ENCODE data around the gene SEC61A2.
"Not testable (repeated sequence)": the region's sequence is repeated elsewhere in the genome, so short reads cannot be mapped to it uniquely, and the experiment has no call there.

The SEC61A2 gene
- total RNA-seq = 1.0 to 4.5 (median 2.4) reads per million in 18 experiments

DNA sequence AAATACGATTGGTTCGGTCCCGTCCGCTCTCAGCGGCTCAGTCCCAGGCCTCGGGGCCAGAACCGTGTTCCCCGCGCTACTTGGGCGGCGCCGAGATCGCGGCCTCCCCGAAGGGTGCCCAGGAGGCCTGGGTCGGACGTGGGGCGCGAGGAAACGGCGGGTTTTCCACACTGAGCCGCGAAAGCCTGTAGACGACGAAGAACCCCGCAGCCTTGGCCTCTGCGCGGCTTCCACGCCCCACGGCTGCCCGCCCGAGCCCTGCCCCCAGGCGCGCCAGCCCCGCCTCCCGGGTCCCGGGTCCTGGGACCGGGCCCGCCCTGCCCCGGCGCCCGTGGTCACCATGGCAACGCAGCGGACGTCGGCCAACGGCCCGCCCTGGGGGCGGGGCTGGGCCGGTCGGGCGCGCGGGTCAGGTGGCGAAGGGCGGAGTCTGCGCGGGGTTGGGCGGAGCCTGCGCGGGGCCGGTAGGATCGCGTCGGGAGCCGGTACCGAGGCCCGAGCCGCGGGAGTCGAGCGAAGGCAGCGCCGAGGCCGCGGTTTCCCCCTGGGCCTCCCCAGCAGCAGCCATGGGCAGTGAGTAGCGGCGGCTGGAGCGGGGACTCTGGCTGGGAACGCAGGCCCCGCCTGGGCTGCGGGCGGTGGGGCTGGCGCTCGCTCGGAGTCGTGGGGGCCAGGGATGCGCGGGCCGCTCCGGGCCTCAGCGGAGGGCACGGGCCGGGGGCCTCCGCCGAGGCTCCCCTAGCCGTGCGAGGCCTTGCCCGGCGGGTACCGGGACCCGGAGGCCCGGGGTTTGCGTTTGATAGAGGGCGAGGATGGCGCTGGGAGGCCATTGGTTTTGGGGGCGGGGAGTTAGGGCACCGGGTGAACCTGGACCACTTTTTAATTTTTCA lies at the start of gene SEC61A2:
TSS of gene SEC61A2 (plus strand) at position 456 of the 890 bp plus-strand sequence. CDS start at position 567, 111 bp downstream.
- DNase-seq = peak; percentile 97

DNA sequence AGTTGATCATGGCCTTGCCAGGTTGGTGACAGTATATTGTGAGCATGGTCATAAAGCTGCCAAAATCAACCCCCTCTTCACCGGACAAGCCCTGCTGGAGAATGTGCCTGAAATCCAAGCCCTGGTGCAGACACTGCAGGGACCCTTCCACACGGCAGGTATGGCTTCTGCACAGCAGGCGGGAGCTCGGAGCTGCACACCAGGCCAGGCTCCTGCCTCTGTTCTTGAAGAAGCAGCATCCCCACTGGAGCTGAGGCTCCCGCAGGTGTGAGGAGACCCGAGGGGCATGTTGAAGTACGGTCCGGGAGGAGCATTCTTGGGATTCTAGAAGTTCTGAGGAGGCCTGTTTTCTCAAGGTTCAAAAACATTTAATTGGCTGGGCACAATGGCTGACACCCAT lies 48.0 kb upstream of the SEC61A2 start:
- DNase-seq = no peak

DNA sequence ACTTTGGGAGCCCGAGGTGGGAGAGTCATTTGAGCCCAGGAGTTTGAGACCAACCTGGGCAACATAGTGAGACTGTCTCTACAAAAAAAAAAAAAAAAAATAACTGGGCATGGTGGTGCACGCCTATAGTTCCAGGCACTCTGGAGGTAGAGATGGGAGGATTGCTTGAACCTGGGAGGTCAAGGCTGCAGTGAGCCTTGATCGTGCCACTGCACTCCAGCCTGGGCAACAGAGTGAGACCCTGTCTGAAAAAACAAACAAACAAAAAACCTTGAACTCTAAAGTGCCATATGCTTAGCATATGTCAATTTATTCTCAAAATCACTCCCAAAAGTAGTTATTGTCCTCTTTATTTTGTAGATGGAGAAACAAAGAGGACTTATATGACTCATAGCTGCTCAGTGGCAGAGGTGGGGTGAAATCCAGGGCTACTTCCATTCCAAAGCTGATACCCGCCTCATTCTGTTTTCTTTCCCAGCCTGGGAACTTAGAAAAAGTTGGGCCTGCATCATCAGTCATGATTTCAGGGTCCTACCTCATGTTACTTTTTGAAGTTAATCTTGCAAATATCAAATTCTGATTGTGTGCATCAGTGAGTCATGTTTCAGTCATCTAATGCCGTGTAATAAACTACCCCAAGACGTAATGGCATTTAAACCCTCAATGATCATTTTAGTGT lies 47.5 kb upstream of the SEC61A2 start:
- no peak for DNase-seq

- DNase-seq = no peak
Measured at GRCh38 chr10:12088919-12089318, 40.6 kb upstream of the SEC61A2 start.

DNA sequence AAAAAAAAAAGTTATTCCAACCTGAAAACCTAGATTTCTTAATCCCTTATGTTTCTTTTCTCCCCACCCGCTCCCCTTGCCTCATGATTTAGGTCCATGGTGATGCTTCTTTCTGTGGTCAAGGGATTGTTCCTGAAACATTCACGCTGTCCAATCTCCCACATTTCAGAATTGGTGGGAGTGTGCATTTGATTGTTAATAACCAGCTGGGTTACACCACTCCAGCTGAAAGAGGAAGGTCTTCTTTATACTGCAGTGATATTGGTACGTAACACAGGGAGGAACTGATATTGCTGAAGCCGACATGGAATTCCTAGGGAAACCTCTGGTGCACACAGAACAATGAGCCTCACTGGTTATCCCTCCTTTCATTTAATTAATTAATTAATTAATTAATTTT lies 38.1 kb upstream of the SEC61A2 start:
- peak; percentile 58 to 77 for DNase-seq

DNA sequence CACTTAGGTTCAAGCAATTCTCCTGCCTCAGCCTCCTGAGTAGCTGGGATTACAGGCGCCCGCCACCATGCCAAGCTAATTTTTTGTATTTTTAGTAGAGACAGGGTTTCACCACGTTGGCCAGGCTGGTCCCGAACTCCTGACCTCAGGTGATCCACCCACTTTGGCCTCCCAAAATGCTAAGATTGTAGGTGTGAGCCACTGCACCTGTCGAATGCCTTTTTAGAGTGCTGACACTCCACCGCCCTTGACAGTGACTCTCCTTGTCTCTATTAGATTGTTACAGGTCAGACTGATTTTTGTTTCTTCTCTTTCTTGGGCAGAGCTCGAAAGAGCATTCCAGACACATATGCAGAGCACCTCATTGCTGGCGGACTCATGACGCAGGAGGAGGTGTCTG lies 32.1 kb upstream of the SEC61A2 start:
- DNase-seq = not testable (repeated sequence)

DNA sequence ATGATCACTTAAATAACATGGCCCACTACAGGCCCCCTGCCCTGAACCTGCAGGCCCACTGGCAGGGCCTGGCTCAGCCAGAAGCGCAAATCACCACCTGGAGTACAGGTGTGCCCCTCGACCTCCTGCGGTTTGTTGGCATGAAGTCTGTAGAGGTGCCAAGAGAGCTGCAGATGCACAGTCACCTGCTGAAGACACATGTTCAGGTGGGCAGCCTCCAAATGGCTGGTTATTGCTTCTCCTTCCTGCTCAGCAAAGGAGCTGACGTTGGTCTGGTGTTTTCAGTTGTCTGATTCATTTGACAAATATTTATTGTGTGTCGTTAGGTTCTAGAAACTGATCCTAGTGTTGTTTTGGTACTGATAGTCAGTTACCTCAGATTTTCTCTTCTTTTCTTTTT lies 31.7 kb upstream of the SEC61A2 start:
- no peak for DNase-seq

- peak; percentile 1 to 71 for DNase-seq
Measured at GRCh38 chr10:12098966-12099365, 30.5 kb upstream of the SEC61A2 start.

GRCh38 chr10:12103802-12104201 lies 25.7 kb upstream of the SEC61A2 start:
- peak; percentile 50 to 60 for DNase-seq

- no peak for DNase-seq
Measured at GRCh38 chr10:12107781-12108180, 21.7 kb upstream of the SEC61A2 start.

DNA sequence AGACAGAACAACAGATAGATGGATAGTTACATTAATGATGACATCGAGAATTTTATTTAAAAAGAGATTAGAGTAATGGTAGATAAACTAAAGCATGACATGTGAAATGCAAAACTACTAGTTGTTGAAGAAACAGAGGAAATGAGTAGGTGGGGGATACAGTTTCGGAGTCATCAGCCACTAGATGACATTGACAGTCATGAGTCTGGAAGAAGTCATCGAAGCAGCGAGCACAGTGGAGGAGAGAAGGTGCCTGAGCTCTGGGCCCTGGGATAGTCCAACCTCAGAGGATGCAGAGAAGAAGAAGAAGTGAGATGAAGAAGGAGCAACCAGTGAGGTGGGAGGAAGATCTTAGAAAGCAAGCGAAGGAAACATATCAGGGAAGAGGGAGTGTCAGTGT lies 20.2 kb upstream of the SEC61A2 start:
- peak; percentile 20 to 43 for DNase-seq

GRCh38 chr10:12111528-12111927 lies 17.9 kb upstream of the SEC61A2 start:
- DNase-seq = no peak

GRCh38 chr10:12113627-12114026 lies 15.8 kb upstream of the SEC61A2 start:
- DNase-seq = no peak

- no peak for DNase-seq
Measured at GRCh38 chr10:12121673-12122072, 7.8 kb upstream of the SEC61A2 start.

DNA sequence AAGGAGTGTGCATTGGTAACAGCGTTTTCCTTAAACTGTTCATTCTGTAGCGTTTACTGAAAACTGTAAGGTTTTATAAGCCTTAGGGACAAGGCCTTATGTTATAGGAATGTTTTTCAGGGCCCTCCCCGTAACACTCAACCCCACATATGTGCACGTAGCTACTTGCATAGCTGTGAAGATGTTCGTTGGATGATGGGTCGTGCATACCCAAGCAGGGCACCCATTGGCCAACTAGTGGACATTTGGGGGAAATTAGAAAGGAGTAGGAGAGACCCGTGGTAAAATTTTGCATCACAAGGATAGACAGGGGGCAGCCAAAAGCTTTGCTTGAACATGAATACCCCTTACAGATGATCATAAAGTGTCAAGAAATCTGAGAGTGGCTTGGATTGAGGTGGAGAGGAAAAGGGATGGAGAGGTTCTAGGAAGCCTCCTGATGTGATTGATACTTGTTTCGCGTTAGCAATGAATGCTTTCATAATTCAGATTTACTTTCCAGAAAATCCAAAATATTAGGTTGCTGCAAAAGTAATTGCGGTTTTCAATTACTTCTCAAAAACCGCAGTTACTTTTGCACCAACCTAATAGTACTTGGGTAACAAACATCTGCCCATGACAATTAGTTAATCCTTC lies 878 bp downstream of the SEC61A2 start:
- DNase-seq = peak; percentile 43 to 45

DNA sequence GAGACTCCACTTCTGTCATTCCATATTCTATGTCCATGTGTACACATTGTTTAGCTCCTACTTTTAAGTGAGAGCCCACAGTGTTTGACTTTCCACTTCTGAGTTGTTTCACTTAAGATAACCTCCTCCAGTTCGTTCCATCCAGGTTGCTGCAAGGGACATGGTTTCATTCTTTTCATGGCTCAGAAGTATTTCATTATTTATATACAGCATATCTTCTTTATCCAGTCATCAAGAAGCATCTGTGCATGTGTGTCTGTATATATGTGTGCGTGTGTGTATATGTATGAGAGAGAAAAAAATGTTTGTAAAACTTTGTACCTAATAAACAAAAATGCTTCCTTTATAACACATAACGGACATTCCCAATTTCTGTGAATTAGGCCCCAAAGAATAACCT lies 6.2 kb downstream of the SEC61A2 start:
- DNase-seq = no peak

- no peak for DNase-seq
Measured at GRCh38 chr10:12140038-12140437, 10.6 kb downstream of the SEC61A2 start.

DNA sequence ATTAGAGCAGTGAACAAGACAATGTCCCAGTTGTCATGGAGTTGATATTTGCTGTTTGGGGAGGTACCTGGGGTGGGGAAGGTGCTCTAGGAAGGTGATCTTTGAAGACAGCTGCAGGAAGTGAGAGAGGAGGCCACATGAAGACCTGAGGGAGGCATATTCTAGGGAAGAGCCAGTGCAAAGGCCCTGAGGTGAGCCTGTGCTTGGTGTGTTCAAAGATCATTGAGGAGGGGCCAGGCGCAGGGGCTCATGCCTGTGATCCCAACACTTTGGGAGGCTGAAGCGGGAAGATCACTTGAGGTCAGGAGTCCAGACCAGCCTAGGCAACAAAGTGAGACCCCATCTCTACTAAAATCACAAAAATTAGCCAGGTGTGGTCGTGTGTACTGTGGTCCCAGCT lies 15.1 kb downstream of the SEC61A2 start:
- no peak for DNase-seq

- DNase-seq = no peak
Measured at GRCh38 chr10:12150163-12150562, 20.7 kb downstream of the SEC61A2 start.

DNA sequence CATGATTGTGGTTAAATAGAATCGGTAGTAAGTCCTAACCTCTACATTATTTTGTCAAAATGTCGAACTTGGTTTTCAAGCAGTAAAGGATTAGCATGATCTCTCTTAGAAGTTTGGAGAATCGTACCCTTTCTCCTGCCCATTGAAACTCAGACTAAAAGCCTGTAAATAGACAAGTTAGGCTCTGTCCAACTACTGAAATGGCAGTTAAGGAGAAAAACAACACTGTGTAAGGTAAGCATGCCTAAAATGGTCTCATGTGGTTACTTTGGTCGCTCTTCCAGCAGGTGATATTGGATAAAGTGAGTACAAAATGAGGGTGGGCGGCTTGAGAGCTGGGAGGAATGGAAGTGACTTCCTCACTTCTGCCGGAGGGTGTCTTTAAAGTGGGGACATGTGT lies 25.0 kb downstream of the SEC61A2 start:
- DNase-seq = no peak

DNA sequence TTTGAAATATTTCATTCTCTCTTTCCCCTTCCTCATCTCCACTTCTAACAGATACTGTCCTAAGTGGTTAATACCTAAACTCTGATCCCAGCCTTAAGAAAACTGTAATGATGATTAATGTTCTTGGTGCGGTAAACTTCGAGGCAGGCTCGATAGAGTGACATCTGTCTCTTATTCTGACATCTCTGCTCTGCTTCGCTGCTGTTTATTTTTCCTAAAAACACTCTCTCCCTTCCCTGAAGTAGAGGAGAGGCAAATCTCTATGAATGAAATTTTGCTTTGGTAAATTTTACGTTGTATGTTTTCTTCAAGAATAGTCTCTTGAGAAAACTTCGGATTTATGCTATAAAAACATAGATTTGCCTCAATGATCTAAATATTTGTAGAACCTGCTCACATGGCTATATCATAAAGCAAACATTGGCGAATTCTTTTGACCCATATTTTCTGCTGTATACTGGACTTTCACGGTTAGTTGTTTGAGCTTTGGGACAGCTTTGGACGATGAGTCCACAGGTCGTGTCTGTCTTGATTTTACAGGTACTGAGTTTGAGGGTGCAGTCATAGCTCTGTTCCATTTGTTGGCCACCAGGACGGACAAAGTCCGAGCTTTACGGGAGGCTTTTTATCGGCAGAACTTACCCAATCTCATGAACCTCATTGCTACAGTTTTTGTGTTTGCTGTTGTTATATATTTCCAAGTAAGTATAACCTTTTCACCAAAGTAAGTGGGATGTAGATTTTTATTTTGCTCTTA lies 27.1 kb downstream of the SEC61A2 start:
- DNase-seq = no peak

GRCh38 chr10:12158111-12158510 lies 28.6 kb downstream of the SEC61A2 start:
- DNase-seq = peak; percentile 78 to 95

- no peak for DNase-seq
Measured at GRCh38 chr10:12160664-12161063, 31.2 kb downstream of the SEC61A2 start.

Measured in inflammatory macrophage (primary cell).